GM15510 (cell line): ENCODE data around the gene CRYBG3.

Source experiments
- POLR2A ChIP-seq: IDR thresholded peaks from 3 replicates; pipeline ENCODE4 v1.6.1; 2011; ENCODE audit warnings: borderline replicate concordance; ENCODE audit not compliant: insufficient read length; ENCODE audit errors: extremely low read depth

The CRYBG3 gene

GRCh38 chr3:97821774-97822358 lies at the start of gene CRYBG3:
Gene CRYBG3 (plus strand): TSS chr3:97822011. CDS start chr3:97822207, 196 bp downstream.
- peak; percentile 60 for TF ChIP-seq POLR2A

GRCh38 chr3:97772926-97773325 lies 48.9 kb upstream of the CRYBG3 start:
- no peak for TF ChIP-seq POLR2A

GRCh38 chr3:97778152-97778551 lies 43.7 kb upstream of the CRYBG3 start:
- TF ChIP-seq POLR2A: no peak

GRCh38 chr3:97793420-97794019 lies 28.3 kb upstream of the CRYBG3 start:
- TF ChIP-seq POLR2A: no peak

GRCh38 chr3:97795951-97796350 lies 25.9 kb upstream of the CRYBG3 start:
- no peak for TF ChIP-seq POLR2A

- no peak for TF ChIP-seq POLR2A
Measured at GRCh38 chr3:97804471-97804870, 17.3 kb upstream of the CRYBG3 start.

- no peak for TF ChIP-seq POLR2A
Measured at GRCh38 chr3:97810779-97811390, 10.9 kb upstream of the CRYBG3 start.

- no peak for TF ChIP-seq POLR2A
Measured at GRCh38 chr3:97815149-97815917, 6.5 kb upstream of the CRYBG3 start.

GRCh38 chr3:97816811-97817210 lies 5.0 kb upstream of the CRYBG3 start:
- no peak for TF ChIP-seq POLR2A

GRCh38 chr3:97817965-97818364 lies 3.8 kb upstream of the CRYBG3 start:
- no peak for TF ChIP-seq POLR2A

- no peak for TF ChIP-seq POLR2A
Measured at GRCh38 chr3:97820780-97821179, 1.0 kb upstream of the CRYBG3 start.

- TF ChIP-seq POLR2A: no peak
Measured at GRCh38 chr3:97821287-97821773, 481 bp upstream of the CRYBG3 start.

GRCh38 chr3:97822359-97822775 lies 556 bp downstream of the CRYBG3 start:
- no peak for TF ChIP-seq POLR2A

GRCh38 chr3:97823046-97824004 lies 1.5 kb downstream of the CRYBG3 start:
- no peak for TF ChIP-seq POLR2A

GRCh38 chr3:97825101-97825500 lies 3.3 kb downstream of the CRYBG3 start:
- no peak for TF ChIP-seq POLR2A
